ENCODE measurements around the gene CCL25.
"Not testable (repeated sequence)": the region's sequence is repeated elsewhere in the genome, so short reads cannot be mapped to it uniquely, and the experiment has no call there.

CCL25 gene

GRCh38 chr19:8086849-8087248 lies 34.3 kb downstream of the CCL25 start:
- DNase-seq, result no peak

- DNase-seq, result no peak
Observed at GRCh38 chr19:8087876-8088275, 35.3 kb downstream of the CCL25 start.

- DNase-seq, result no peak
Observed at GRCh38 chr19:8088752-8089663, 36.4 kb downstream of the CCL25 start.

- no peak for DNase-seq
Observed at GRCh38 chr19:8089664-8090601, 37.4 kb downstream of the CCL25 start.

GRCh38 chr19:8090950-8091349 lies 38.4 kb downstream of the CCL25 start:
- DNase-seq, result no peak

GRCh38 chr19:8093740-8094139 lies 41.2 kb downstream of the CCL25 start:
- no peak for DNase-seq

GRCh38 chr19:8094336-8094735 lies 41.8 kb downstream of the CCL25 start:
- no peak for DNase-seq

GRCh38 chr19:8095354-8095886 lies 42.9 kb downstream of the CCL25 start:
- no peak for DNase-seq

- DNase-seq, result no peak
Observed at GRCh38 chr19:8096071-8096470, 43.5 kb downstream of the CCL25 start.

GRCh38 chr19:8097198-8097597 lies 44.6 kb downstream of the CCL25 start:
- DNase-seq, result no peak

- no peak for DNase-seq
Observed at GRCh38 chr19:8097681-8098567, 45.4 kb downstream of the CCL25 start.

- DNase-seq, result no peak
Observed at GRCh38 chr19:8101311-8101710, 48.8 kb downstream of the CCL25 start.

- DNase-seq, result not testable (repeated sequence)
Observed at GRCh38 chr19:8101910-8102309, 49.4 kb downstream of the CCL25 start.

- no peak for DNase-seq
Observed at GRCh38 chr19:8105471-8105870, 52.9 kb downstream of the CCL25 start.

GRCh38 chr19:8107301-8107903 lies 54.8 kb downstream of the CCL25 start:
- no peak for DNase-seq

GRCh38 chr19:8108560-8109445 lies 56.2 kb downstream of the CCL25 start:
- no peak for DNase-seq

GRCh38 chr19:8109455-8109854 lies 56.9 kb downstream of the CCL25 start:
- DNase-seq, result no peak

- DNase-seq, result no peak
Observed at GRCh38 chr19:8109890-8110662, 57.5 kb downstream of the CCL25 start.

- DNase-seq, result no peak
Observed at GRCh38 chr19:8110931-8111330, 58.4 kb downstream of the CCL25 start.

- DNase-seq, result no peak
Observed at GRCh38 chr19:8111376-8111775, 58.8 kb downstream of the CCL25 start.

Measured in fibroblast of skin of right biceps (primary cell).